Pons (tissue), 1 donor: ENCODE results near the gene ATP6V0A4.
"Not testable (repeated sequence)": the region's sequence is repeated elsewhere in the genome, so short reads cannot be mapped to it uniquely, and the experiment has no call there.

Experiments
- DNase-seq: peaks from one replicate; pipeline ENCODE4 v3.0.0-alpha.2; 2016; ENCODE audit warnings: low spot score

Gene ATP6V0A4

DNA sequence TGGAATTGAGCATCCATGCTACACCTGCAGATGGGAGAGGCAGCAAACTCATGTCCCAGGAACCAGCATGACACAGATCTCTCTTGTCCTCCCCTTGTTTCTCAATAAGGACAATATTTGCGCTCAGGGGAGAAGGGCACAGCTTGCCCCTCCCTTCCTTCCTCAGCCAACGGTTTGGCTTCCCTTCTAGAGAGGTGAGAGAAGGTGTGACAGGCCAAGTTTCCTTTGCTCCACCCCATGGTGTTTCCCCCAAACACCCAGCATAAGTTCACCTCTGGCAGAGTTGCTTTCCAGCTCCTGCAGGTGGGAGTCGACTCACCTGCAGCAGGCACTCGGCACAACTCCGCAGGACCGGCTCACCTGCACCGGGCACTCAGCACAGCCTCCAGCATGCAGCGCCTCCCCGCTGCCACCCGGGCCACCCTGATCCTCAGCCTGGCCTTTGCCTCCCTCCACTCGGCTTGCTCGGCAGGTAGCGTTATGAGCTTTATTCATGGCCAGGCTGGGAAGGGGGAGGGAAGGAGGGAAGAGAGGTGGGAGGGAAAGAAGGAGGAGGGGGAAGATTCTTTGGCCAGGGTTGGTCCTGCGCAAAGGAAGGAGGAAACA lies at the start of gene ATP6V0A4, which contains the start of gene TMEM213:
Gene ATP6V0A4, minus strand, starts transcription at position 482 of the 606 bp plus-strand sequence. CDS start 26,949 bp downstream, outside the sequence.
Gene TMEM213, plus strand, starts transcription at position 280 of the 606 bp plus-strand sequence. Its CDS starts 111 bp downstream, at position 391.
- no peak for DNase-seq

DNA sequence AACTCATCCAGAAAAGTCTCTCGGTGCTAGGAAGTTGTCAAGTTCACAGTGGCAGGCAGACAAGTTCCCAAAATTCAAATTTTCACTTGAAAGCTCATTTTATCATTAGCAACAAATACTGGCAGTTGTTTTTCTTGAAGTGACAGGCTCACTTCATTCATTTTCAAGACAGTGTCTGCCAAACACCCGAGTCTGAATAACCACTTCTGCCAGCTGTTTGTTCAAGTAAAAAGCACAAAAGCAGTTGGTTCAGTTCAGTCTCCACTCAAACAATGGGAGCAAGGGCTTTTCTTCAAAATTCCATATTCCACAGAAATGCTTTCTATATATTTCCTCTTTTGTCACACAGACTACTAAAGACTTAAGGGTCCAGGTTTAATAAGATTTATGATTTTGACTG lies 47.7 kb upstream of the ATP6V0A4 start:
- no peak for DNase-seq

DNA sequence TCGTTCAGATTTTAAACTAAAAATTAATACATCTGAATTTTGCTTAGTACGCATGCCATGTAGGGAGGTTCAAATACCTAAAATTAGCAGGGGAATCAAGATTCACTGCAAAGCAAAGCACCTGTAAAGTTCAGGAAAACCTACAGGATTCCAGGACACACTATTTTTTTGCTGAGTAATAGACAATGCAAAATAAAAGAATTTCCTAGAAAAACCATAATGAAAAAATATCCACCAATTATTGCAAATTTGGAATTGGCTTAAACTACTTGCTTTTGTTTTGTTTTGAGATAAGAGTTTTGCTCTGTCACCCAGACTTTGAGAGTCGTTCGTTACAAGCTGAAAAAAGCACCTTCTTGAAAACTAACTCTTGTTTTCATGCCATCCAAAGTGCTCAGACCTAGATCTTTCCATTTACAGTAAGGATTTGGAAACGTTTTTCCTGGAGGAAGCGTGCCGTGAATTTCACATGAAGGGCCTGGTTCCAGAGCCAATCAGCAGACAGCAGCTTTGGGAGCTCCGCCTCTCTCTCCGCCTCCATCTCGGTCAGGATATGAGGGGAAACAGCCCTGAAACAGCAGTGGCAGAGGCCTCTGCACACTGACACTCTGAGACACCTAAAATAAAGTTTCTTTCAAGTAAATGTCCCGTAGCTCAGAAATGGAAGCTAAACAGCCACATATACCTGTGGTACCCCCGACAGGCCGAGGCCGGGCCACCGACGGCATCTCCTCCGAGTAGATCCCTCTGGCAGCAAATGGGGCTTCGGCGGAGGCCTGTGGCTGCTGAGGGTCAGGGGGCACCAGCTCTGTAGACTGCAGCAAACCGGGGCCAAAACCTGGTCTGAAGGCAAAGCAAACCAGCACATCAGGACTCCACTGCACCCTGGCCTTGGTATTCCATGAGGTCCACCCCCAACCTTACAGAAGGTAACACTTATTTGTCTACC lies 45.9 kb upstream of the ATP6V0A4 start:
- DNase-seq: no peak

DNA sequence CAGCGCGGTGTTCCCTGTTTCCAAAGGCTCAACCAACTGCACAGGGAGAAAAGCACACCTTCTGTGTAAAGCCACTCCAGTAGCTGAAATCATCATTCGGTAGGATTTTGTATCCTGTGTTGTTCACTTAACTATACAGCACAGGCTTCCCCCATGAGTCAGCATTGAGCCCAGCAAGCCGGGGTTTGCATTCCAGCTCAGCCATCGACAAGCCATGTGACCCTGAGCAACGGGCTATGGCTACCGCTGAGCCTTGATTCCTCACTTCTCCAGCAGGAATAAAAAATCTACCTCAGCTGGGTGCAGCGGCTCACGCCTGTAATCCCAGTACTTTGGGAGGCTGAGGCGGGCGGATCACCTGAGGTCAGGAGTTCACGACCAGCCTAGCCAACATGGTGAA lies 44.1 kb upstream of the ATP6V0A4 start:
- no peak for DNase-seq

DNA sequence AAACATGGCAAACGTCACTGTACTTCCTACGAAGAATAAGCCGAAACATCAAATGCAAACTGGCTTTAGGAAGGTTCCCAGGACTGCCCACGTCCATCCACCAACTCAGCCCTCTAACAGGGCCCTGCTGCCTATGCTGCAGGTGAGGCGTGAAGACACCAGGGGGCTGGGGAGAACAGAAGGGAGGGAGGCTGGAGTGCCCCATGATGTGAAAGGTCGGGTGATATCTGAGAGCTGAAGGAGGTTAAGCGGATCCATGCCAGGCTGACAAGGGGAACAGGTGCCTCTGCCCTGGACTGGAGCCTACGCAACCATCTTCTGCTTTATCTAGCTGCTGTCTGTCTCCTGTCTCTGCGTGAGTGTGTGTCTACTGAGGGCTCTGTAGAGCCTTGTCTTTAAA lies 40.2 kb upstream of the ATP6V0A4 start:
- no peak for DNase-seq

DNA sequence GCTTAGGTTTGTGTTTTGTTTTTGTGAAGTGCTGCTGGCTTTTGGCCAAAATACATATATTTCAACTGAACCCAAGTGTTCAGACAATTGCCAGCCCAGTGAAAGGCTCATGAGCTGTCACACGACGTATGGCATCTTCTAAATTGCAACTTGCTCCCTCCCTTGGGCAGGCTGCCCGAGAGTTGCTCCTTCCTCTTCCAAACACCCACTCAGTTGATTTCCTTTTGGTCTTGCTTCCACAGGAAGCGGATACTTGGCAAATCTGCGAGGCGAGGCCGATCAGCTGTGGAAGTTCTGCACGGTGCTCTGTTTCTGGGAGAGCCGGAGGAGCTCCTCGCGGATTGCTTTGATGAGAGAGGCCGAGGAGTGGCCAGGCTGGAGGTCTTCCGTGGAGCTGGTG lies 39.6 kb upstream of the ATP6V0A4 start:
- no peak for DNase-seq

DNA sequence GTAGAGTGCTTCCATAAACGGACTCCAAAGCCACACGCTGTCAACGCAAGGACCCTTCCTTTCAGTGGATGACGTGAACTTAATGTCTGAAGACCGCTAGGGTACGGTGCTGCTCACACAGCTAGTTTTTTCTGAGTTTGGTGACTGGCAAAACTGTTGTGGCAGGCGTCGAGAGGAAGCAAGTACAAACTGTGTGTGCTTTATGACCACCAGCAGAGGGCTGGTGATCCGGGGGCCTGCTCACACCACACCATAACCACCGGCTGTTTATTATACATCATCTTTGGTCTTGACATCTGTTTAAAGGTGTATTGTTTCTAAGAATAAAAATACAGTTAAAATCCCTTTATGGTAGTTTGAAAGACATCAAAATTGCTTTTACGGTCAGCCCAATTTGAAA lies 37.1 kb upstream of the ATP6V0A4 start:
- DNase-seq: no peak

DNA sequence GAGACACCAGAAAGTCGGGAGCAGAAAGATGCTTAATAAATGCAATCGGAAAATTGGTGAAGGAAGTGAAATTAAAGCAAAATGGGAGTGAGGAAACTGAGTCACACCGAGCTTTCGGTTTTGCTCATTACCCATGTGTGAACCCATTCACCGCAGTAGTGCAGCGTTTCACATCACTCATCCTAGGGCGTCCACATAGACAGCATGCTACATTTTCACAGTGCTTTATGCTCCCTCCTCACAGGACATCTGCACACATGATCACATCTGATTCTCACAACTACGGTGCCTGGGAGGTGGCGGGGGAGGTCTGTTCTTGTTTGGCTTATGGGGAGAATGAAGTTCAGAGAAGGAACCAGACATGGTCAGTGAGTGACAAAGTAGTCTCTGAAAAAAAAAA lies 36.6 kb upstream of the ATP6V0A4 start:
- DNase-seq: no peak

DNA sequence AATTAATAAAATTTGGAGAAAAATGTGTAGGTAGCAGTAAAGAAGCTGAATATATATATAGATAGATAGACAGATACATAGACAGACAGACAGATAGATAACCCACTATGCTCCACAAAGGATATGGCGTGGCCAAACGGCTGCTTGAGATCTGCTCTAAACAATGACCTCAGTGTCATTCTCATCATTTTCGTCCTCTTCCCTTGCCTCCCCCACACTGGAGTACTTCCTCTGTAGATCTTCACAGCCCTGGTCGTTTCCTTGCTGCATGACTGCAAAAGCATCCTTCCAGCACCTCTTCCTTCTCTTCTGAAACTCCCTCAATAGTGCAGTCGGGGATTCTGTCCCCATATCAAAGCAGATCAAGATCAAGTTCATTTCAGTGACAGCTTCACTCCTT lies 35.6 kb upstream of the ATP6V0A4 start:
- DNase-seq: no peak

DNA sequence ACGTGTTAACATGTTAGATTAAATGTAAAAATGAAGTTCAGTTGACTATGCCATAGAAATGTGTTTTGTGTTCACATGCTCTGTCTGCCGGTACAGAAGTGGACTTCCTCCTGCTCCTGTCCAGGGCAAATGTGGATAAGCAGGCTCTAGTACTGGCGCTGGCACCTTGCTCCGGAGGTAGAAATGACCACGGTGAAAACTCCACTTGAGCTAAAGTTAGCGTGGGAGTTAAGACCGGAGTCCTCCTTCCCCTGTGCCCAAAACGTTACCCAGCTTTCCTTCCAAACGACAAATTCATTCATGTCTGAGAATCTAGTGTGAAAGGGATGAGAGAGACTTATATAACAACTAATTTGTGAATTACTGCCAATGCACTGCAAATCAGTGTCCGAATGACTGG lies 35.0 kb upstream of the ATP6V0A4 start:
- DNase-seq: no peak

DNA sequence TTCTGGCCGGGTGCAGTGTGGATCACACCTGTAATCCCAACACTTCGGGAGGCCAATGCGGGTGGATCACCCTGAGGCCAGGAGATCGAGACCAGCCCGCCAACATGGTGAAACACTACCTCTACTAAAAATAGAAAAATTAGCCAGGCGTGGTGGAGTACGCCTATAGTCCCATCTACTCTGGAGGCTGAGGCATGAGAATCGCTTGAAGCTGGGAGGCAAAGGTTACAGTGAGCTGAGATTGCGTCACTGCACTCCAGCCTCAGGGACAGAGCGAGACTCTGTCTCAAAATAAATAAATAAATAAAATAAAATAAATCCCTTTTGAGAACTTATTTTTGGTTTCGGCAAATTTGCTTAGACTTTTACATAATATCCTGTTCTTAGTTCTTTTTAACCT lies 31.3 kb upstream of the ATP6V0A4 start:
- DNase-seq: no peak

DNA sequence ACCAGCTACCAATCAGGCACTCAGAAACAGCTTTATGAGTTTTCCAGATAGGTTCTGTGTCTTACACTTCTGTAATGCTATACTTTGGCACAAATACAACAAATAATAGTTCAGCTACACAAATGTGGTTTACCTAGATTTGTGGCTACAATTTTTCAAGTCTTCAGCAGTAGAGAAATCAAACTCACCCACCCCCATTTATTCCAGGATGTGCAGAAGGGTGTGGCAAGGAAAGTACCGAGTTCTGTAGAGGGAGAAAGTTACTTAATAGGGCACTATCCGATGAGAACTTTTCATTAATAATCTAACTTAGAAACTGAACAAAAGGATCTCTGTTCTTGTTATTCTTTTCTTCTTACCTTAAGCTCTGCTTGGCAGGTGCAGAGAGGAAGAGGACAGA lies 30.3 kb upstream of the ATP6V0A4 start:
- DNase-seq: no peak

DNA sequence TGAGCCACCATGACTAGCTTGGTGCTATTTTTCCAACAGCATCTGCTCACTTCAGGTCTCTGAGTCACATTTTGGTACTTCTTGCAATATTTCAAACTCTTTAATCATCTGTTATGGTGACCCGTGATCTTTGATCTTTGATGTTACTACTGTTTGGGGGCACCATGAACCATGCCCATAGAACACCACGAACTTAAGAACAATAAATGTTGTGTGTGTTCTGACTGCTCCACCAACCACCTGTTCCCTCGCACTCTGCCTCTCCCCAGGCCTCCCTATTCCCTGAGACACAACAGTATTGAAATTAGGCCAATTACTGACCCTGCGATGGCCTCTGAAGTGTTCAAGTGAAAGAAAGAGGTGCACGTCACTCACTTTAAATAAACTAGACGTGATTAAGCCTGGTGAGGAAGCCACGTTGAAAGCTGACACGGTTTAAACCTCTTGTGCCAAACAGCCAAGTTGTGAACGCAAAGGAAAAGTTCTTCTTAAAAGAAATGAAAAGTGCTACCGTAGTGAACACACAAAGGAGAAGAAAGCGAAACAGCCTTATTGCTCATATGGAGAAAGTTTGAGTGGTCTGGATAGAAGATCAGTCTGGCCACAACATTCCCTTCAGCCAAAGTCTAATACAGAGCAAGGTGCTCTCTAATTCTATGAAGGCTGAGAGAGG lies 27.2 kb upstream of the ATP6V0A4 start:
- DNase-seq: no peak

DNA sequence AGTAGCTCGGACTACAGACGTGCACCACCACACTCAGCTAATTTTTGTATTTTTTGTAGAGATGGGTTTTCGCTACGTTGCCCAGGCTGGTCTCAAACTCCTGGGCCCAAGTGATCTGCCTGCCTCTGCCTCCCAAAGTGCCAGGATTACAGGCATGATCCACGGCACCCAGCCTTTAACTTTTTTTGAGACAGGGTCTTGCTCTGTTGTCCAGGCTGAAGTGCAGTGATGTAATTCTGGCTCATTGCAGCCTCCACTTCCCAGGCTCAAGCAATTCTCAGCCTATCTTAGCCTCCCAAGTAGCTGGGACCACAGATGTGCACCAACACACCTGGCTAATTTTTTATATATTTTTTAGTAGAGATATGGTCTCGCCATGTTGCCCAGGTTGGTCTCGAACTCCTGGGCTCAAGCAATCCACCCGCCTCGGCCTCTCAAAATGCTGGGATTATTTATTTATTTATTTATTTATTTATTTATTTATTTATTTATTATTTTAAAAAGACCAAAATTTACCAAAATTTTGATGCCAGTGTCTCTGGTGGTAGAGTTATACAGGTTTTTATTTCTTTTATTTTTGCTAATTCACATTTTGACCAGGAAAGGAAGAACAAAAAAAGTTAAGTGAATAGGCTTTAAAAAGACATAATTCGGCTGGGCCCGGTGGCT lies 25.0 kb upstream of the ATP6V0A4 start:
- DNase-seq: no peak

DNA sequence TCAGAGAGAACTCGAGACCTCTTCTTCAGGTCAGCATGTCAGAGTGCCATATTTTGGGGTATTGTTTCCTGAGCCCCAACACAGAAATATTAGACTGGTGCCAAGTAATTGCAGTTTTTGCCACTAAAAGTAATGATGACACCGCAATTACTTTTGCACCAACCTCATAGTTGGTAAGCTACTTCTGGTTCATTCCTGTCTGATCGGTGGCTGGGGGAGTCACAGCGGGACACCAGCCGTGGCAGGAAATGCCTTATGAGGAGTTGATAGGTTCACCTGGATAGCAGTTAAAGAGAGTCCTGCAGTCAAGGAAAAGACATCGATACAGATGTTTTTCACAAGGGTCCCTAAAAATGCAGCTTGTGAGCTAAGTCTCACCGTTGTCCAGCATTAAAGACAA lies 23.9 kb upstream of the ATP6V0A4 start:
- DNase-seq: no peak

DNA sequence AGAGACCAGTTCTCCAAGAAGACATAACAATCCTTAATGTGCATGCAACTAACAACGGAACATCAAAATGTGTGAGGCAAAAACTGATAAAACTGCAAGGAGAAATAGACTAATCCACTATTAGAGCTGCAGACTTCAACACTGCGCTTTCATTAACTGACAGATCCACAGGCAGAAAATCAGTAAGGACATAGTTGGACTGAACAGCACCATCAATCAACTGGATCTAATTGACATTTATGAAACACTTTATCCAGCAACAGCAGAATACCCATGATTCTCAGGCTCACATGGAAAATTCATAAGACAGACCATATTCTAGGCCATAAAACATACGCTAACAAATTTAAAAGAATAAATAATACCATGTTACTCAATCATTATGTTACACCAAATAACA lies 21.6 kb upstream of the ATP6V0A4 start:
- DNase-seq: no peak

DNA sequence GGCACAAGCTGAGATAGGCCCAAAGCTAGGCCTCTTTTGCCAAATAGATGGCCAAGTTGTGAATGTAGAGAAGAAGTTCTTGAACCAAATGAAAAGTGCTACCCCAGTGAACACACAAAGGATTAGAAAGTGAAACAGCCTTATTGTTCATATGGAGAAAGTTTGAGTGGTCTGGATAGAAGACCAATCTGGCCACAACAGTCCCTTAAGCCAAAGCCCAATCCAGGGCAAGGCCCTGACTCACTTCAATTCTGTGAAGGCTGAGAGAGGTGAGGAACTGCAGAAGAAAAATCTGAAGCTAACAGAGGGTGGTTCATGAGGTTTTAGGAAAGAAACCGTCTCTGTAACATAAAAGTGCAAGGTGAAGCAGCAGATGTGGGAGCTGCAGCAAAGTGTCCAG lies 18.7 kb upstream of the ATP6V0A4 start:
- no peak for DNase-seq

DNA sequence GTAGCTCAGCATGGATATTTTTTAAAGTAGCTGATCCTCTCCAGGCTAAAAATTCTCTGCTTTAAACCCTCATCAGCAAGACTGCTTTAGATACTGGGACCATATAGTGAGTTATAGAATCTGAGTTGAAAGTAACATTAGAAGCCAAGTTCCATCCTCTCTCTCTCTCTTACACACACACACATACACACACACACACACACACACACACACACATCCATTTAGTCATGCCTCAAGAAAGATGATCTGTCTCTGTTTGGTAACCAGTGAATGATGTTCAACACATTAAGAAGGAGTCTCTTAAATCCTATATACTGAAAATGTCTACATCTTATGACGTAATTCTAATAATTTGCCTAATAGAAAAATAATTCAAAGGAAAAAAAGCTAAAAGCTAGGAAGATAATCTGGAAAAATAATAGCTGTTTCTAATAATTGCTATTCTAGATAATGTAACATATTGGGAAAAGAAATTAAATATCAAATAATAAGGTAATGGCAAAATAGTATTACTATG lies 16.9 kb upstream of the ATP6V0A4 start:
- DNase-seq: no peak

DNA sequence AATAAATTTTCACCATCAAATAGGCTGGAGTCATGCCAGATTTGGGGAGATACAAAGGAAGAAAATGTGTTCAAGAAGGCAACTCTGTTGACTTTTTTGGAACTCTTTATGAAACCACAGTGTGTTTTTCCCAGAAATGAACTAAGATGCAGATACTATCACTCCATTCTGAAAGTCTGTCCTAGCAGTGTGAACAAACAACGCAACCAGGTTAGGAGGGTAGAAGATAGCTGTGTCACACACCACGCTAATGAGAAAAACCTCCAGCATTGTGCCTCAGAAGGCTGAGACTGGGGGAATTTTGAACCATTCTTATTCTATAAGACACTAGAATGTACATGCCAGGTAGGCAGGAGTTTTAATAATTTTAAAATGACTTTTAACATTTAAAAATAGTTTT lies 15.9 kb upstream of the ATP6V0A4 start:
- no peak for DNase-seq

DNA sequence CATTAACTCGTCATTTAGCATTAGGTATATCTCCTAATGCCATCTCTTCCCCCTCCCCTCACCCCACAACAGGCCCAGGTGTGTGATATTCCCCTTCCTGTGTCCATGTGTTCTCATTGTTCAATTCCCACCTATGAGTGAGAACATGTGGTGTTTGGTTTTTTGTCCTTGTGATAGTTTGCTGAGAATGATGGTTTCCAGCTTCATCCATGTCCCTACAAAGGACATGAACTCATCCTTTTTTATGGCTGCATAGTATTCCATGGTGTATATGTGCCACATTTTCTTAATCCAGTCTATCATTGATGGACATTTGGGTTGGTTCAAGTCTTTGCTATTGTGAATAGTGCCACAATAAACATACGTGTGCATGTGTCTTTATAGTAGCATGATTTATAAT lies 13.3 kb upstream of the ATP6V0A4 start:
- not testable (repeated sequence) for DNase-seq

DNA sequence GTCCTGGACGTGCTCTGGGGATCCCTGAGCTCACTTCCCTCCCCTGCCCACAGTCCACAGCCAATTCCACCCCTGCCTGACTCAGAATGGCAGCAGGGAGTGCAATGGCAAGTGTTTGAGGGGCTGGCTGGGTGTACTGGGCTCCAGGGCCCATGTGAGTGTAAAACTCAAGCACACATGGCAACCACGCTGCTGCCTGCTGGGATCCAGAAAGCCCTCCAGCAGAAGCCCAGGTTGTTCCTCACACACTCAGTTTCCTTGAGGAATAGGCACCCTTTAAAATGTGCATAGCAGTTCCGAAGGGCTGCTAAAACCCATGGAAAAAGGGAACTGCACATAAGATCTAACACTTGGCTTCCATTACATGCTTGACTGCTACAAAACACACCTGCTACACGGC lies 11.3 kb upstream of the ATP6V0A4 start:
- DNase-seq: no peak

DNA sequence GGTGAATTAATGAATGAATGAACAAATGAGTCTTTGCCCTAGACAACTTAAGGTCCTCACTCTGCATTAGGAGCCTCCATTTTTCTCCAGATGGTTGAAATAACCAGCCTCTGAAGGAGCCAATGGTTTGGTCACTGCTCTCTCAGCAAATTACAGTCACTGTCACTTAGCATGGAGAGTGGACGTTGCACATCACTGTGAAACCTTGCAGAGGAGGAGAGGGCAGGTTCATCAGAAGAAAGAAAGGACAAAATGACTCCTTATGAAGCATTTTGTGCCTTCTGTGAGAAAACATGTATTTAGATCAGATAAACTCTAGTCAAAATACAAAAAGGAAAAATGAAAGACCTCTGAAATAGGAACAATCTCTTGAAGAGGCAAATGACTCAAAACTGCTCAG lies 6.6 kb upstream of the ATP6V0A4 start:
- DNase-seq: no peak
